ENCODE measurements around the gene SORCS2.

SORCS2 gene

GRCh38 chr4:7301846-7302630, 109.7 kb downstream of the SORCS2 start:
- TF ChIP-seq JUND (IDR thresholded peaks at IDR 0.05; ENCODE audit: low read depth): no peak
- in situ Hi-C loops (cut with HindIII; ENCODE audit: low pct_unique_long_range_greater_than_20kb, low sequenced_read_pairs): no loop called here
- no peak for DNase-seq (ENCODE audit: low read depth in 1 of 2, low spot score in 1 of 2)

DNA sequence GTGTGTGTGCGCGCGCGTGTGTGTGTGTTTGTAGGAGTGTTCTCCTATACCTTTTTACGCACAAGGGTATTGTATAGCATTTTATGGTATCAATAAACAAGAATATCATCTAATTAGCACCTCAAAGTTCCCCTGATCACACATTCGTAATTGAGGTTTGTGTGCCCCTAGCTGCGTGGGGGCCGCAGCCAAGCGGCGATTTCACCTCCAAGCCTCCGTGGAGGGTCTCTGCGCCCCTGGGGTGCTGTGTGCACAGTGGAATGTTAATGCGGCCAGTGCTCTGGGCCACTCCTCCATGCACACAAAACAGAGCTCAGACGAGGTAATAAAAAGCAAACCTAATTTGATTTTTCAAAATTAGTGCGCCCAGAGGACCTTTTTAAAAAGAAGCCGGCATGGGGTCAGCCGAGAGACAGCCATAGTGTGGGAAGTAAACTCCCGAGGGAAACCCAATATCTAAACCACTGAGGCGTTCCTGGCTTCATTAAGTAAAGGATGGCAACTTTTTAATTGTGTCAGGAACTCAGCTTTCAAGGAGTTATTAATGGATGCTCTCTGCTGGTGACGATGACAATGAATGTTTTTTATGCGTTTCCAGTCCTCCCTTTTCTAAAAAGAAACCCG, 110.6 kb downstream of the SORCS2 start:
- in situ Hi-C loops (cut with HindIII; ENCODE audit: low pct_unique_long_range_greater_than_20kb, low sequenced_read_pairs): no loop called here
- DNase-seq (ENCODE audit: low read depth in 1 of 2, low spot score in 1 of 2): no peak
- TF ChIP-seq JUND (IDR thresholded peaks at IDR 0.05; ENCODE audit: low read depth): no peak

GRCh38 chr4:7303561-7303960, 111.2 kb downstream of the SORCS2 start:
- no peak for DNase-seq (ENCODE audit: low read depth in 1 of 2, low spot score in 1 of 2)
- in situ Hi-C loops (cut with HindIII; ENCODE audit: low pct_unique_long_range_greater_than_20kb, low sequenced_read_pairs): no loop called here
- no peak for TF ChIP-seq JUND (IDR thresholded peaks at IDR 0.05; ENCODE audit: low read depth)

DNA sequence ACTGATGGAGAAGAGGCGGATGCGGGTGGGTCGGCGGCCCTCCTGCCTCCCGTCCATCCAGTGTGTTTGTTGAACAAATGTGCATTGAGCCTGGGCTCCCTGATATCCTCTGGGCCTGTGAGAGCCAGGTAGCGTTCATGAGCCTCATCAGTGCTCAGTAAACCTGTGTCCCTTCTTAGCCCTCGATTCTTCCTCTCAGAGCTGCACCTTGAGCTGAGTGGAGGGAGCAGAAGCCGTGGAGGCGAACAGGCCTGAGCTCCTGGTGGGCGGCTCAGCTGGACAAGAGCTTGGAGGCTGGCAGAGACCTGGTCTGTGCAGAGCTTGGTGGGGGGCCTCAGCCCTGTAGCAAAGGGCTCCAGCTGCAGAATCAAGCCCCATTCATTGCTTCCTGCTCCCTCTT, 112.1 kb downstream of the SORCS2 start:
- no peak for TF ChIP-seq JUND (IDR thresholded peaks at IDR 0.05; ENCODE audit: low read depth)
- in situ Hi-C loops (cut with HindIII; ENCODE audit: low pct_unique_long_range_greater_than_20kb, low sequenced_read_pairs): no loop called here
- no peak for DNase-seq (ENCODE audit: low read depth in 1 of 2, low spot score in 1 of 2)

DNA sequence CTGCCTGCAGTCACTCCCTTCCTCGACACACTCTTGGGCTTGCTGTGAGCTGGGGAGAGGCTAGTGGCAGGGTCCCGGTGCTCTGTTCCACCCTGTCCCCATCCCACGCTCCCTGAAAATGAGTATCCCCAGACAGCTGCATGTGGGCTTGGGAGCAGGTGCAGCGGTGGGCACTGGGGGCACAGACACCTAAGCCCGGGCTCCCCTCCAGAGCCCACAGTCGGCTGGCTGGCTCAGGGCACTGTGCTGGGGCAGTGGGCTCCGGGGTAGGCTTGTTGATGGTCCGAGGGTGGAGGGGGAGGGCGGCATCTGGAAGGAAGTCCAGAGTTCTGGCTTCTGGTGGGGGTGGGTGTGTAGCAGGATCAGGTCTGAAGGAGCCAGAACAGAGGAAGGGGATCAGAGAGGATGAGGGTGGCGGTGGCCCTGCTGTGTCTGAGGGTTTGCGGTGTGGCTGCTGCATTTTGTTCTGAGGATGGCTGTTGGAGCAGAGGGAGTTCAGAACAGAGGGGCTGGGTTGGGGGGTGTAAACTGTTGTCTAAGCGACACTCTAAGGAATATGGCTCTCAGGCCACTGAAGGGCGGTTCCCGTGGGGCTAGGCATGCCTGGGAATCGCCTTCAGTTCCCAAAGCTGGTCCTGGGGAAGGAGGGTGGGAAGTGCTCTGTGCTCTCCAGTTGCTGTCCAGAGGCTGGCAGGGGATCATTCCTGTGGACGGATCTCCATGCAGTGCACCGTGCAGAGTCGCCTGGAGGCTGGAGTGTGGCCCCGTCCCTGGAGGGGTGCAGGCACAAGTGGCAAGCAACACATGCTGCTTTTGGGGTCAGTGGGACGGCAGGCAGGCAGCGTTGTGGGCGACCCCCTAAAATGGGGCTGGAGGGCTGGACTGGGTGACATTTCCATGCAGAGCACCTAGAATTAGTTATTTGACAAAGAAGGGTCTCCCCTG, 114.0 kb downstream of the SORCS2 start:
- no peak for DNase-seq (ENCODE audit: low read depth in 1 of 2, low spot score in 1 of 2)
- in situ Hi-C loops (cut with HindIII; ENCODE audit: low pct_unique_long_range_greater_than_20kb, low sequenced_read_pairs): no loop called here
- no peak for TF ChIP-seq JUND (IDR thresholded peaks at IDR 0.05; ENCODE audit: low read depth)

GRCh38 chr4:7306986-7307385, 114.6 kb downstream of the SORCS2 start:
- TF ChIP-seq JUND (IDR thresholded peaks at IDR 0.05; ENCODE audit: low read depth): no peak
- DNase-seq (ENCODE audit: low read depth in 1 of 2, low spot score in 1 of 2): no peak
- in situ Hi-C loops (cut with HindIII; ENCODE audit: low pct_unique_long_range_greater_than_20kb, low sequenced_read_pairs): no loop called here

DNA sequence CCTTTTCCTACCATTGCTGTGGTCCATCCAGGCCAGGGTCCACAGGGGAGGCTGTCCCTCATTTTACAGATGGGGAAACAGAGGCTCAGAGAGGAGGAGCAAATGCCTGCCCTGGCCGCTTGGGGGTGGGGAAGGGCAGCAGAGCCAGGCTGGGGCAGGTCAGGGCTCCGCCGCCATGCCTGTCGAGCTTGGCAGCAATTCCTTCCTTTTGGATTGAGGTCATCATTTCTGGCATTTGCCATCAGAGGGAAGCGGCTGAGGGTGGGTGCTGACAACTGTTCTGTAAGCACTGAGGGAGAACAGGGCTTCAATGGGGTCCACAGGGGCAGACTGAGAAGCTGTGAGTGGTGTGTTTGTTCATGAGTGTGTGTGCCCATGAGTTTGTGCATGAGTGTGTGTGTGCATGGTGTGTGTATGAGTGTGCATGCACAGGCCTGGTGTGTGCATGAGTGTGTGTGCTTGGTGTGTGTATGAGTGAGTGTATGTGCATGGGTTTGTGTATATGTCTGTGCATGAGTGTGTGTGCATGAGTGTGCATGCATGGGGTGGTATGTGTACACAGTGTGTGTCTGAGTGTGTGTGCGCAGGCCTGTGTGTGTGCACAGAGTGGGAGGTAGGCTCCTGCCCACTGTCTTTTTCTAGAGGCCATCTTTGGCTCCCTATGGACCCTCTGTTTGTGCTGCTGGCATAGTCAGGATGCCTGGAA, 115.2 kb downstream of the SORCS2 start:
- TF ChIP-seq JUND (IDR thresholded peaks at IDR 0.05; ENCODE audit: low read depth): no peak
- DNase-seq (ENCODE audit: low read depth in 1 of 2, low spot score in 1 of 2): no peak
- in situ Hi-C loops (cut with HindIII; ENCODE audit: low pct_unique_long_range_greater_than_20kb, low sequenced_read_pairs): no loop called here

DNA sequence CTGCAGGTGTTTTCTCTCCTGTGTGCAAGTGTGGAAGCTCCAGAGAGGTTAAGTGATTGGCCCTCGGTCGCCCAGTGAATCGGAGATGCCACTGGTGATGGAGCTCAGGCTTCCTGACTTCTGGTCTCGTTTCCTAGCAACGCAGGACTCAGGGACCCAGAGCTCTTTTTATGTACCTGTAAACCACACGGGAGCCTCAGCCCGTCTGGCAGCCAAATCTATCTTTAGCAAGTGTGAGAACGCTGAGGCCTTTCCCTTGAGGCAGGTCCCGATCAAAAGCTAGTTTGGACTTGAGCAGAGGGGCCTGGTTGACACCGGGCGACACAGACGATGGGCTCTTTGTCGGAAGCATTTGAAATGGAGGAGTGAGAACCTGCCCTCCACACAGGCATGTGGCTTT, 116.8 kb downstream of the SORCS2 start:
- TF ChIP-seq JUND (IDR thresholded peaks at IDR 0.05; ENCODE audit: low read depth): no peak
- in situ Hi-C loops (cut with HindIII; ENCODE audit: low pct_unique_long_range_greater_than_20kb, low sequenced_read_pairs): no loop called here
- no peak for DNase-seq (ENCODE audit: low read depth in 1 of 2, low spot score in 1 of 2)

DNA sequence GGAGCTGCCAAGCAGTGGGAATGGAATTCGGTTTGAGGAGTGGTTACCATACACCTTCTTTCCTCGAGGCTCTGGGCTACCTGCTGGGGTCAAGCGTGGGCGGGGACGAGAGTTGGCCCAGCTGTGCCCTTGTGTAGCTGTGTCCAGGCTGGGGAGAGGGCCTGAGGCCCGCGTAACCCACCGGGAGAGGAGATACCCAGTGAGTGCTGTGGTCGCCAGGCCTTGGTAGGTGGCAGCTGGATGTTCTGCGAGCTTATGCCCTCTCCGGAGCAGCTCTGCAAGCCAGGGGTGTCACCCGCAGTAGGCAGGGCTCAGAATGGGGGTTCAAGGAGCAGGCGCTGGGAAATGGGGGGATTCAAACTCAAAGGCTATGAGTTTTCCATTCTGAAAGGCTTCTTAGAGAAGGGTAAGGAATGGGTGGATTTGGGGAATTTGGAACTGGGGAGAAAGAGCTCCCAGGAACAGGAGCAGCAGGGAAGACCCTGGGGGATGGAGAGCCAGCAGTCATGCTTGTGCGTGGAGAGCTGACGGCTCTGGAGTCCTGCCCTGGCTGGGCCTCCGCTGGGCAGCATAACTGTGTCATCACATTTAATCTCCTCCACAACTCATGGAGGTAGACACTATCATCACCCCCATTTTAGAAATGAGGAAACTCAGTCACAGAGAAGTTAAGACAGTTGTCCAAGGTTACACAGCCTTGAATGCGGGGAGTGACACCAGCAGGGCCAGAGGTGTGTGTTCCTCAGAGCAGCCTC, 117.5 kb downstream of the SORCS2 start:
- in situ Hi-C loops (cut with HindIII; ENCODE audit: low pct_unique_long_range_greater_than_20kb, low sequenced_read_pairs): no loop called here
- DNase-seq (ENCODE audit: low read depth in 1 of 2, low spot score in 1 of 2): no peak
- TF ChIP-seq JUND (IDR thresholded peaks at IDR 0.05; ENCODE audit: low read depth): no peak

DNA sequence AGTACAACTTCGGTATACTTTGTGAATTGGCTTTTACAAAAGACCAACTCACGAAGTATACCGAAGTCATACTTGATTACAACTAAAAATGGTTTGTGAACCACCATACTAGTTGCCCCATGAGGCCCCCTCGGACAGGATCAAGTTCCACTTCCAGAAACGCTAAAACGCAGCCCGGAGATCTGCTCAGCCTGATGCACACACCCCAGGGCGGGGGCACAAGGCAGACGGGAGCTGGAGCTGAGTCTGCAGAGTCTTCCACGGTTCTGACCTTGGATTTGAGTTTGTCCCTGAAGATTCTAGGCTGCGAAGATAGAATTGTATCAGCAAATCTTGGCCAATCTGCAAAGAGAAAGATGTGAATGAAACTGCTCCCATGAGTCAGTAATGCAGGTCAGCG, 118.1 kb downstream of the SORCS2 start:
- in situ Hi-C loops (cut with HindIII; ENCODE audit: low pct_unique_long_range_greater_than_20kb, low sequenced_read_pairs): no loop called here
- TF ChIP-seq JUND (IDR thresholded peaks at IDR 0.05; ENCODE audit: low read depth): no peak
- DNase-seq (ENCODE audit: low read depth in 1 of 2, low spot score in 1 of 2): no peak

DNA sequence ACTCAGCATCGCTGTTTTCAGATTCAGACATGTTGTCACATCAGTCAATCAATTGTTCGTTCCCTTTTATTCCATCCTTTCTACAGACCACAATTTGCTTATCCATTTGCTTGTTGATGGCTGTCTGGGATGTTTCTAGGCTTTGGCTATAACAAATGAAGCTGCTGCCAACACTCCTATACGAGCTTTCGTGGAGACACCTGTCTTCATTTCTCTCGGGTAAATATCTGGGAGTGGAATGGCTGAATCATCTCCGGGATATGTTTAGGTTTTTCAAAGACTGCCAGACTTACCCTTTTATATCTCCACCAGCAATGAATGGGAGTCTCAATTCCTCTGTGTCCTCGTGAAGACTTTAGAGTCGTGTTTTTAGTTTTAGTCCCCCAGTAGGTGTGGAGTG, 118.9 kb downstream of the SORCS2 start:
- TF ChIP-seq JUND (IDR thresholded peaks at IDR 0.05; ENCODE audit: low read depth): no peak
- in situ Hi-C loops (cut with HindIII; ENCODE audit: low pct_unique_long_range_greater_than_20kb, low sequenced_read_pairs): no loop called here
- DNase-seq (ENCODE audit: low read depth in 1 of 2, low spot score in 1 of 2): no peak

GRCh38 chr4:7312691-7313090, 120.4 kb downstream of the SORCS2 start:
- no peak for DNase-seq (ENCODE audit: low read depth in 1 of 2, low spot score in 1 of 2)
- TF ChIP-seq JUND (IDR thresholded peaks at IDR 0.05; ENCODE audit: low read depth): no peak
- in situ Hi-C loops (cut with HindIII; ENCODE audit: low pct_unique_long_range_greater_than_20kb, low sequenced_read_pairs): no loop called here

Measured in T47D (cell line).